Gastrocnemius medialis (tissue), 4 donors: ENCODE measurements around the gene LDLRAD1. TPM values are rescaled to one million over a fixed set of nuclear protein-coding genes. Genes with fewer than 3 reads are reported as not detected.

ENCODE experiments used
- ATAC-seq, 2 donors: fragments of 150-250 bp; one replicate each; pipeline ENCODE4 v1.9.1; 2016
- DNase-seq, 2 donors: peaks; one replicate each; pipeline ENCODE4 v3.0.0-alpha.2; 2019
- H3K27ac ChIP-seq, 4 donors: fragments of 200-600 bp; sonication (generic); 1 replicate in 1 of 4; 2 replicates in 3 of 4; pipeline ENCODE4 v1.5.1; 2016 to 2018; ENCODE audit warnings: mild to moderate bottlenecking in 2 of 4, moderate library complexity in 1 of 4
- H3K27me3 ChIP-seq, 3 donors: fragments of 200-600 bp; sonication (generic) in 2 of 3; 1 replicate in 1 of 3; 2 replicates in 2 of 3; pipeline versions ENCODE4 v1.5.1 to v1.6.0; 2016 to 2019; ENCODE audit warnings: mild to moderate bottlenecking in 1 of 3, moderate library complexity in 1 of 3
- H3K36me3 ChIP-seq, 2 donors: fragments of 200-600 bp; sonication (generic) in 1 of 2; one replicate each; pipeline ENCODE4 v1.5.1; 2017 to 2018
- H3K4me1 ChIP-seq, 2 donors: fragments of 200-600 bp; sonication (generic) in 1 of 2; one replicate each; pipeline ENCODE4 v1.5.1; 2016 to 2017; ENCODE audit warnings: mild to moderate bottlenecking in 2 of 2
- H3K4me3 ChIP-seq, 4 donors: fragments of 200-600 bp; sonication (generic) in 3 of 4; 1 replicate in 1 of 4; 2 replicates in 3 of 4; pipeline ENCODE4 v1.5.1; 2016 to 2019; ENCODE audit warnings: mild to moderate bottlenecking in 2 of 4
- H3K9me3 ChIP-seq, 3 donors: fragments of 200-600 bp; sonication (generic) in 2 of 3; 1 replicate in 1 of 3; 2 replicates in 2 of 3; pipeline ENCODE4 v1.5.1; 2016 to 2019
- POLR2A ChIP-seq, 2 donors: fragments of 450-650 bp; IDR thresholded peaks; one replicate each; pipeline ENCODE4 v1.6.1; 2017; ENCODE audit warnings: antibody characterized with exemption in 2 of 2, mild to moderate bottlenecking in 2 of 2, moderate library complexity in 2 of 2
- in situ Hi-C, 4 donors: fragments of 200-750 bp; cut with MboI; loops; one replicate each; pipeline versions ENCODE4 v1.15.0 to v1.8.0; 2017; ENCODE audit warnings: low sequenced_read_pairs in 4 of 4
- intact Hi-C: fragments of 100-400 bp; cut with DNase I; formaldehyde crosslinking; loops from one replicate; pipeline ENCODE4 v1.15.1; 2023; ENCODE audit warnings: low total_unique reads
- total RNA-seq, 4 donors: library from RNA; depleted of rRNA; stranded (reverse); fragments of >200 nt; gene quantifications; one replicate each; pipeline versions ENCODE4 v1.1.0 to v1.2.3, GENCODE V29; 2016
- TF ChIP-seq, protein P1 (sequence below), 5 experiments: fragments of 450-650 bp in 3 of 5; fragments of 200-600 bp in 2 of 5; sonication (generic) in 2 of 5; IDR thresholded peaks in 4 of 5; conservative IDR thresholded peaks in 1 of 5; 1 replicate in 4 of 5; 2 replicates in 1 of 5; pipeline ENCODE4 v1.5.1; 2016 to 2019; ENCODE audit warnings: antibody characterized with exemption in 5 of 5, mild to moderate bottlenecking in 3 of 5, moderate library complexity in 3 of 5

The LDLRAD1 gene
- total RNA-seq, 4 donors from 2014 or later: not detected

DNA sequence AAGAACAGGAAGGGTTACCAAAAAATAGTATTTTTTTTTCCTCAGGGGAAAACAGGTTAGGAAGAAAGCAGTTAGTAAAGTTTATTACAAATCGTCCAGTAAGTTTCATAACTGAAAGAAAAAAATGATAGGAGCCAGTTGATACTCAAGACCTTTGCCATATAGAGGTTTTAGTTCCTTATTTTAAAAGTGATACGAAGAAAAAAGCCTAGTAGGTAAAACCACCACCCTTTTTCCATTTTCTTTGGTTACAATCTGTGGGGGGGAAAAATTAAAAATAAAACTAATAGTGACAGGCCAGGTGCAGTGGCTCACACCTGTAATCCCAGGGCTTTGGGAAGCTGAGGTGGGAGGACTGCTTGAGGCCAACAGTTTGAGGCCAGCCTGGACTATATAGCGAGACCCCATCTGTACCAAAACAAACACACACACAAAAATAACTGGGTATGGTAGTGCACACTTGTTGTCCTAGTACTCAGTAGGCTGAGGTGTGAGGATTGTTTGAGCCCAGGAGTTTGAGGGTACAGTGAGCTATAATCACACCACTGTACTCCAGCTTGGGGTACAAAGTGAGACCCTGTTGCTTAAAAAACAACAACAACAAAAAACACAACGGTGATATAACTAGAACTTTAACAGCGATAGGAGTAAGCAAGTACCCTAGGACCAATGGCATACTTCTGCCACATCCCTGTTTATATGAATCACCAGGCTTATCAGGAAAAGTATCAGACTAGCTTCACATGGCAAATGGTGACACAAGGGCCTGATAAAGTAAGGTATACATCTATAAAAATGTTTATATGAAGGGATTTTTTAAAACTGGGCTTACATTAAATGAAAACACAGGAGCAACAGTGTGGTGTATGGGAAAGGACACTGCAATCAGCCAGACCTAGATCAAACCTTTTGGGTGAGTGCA, 29.7 kb upstream of the LDLRAD1 start:
- DNase-seq (no peak), ATAC-seq (no peak)
- intact Hi-C loops (no loop called here), in situ Hi-C loops (no loop called here)
- H3K9me3 ChIP-seq: no peaks in the 10 kb centered on the region
- H3K4me3 ChIP-seq: no peak overlapping the region
- H3K27ac ChIP-seq: no peak overlapping the region
- no peaks in the 10 kb centered on the region for H3K27me3 ChIP-seq
- TF ChIP-seq, protein P1, sequence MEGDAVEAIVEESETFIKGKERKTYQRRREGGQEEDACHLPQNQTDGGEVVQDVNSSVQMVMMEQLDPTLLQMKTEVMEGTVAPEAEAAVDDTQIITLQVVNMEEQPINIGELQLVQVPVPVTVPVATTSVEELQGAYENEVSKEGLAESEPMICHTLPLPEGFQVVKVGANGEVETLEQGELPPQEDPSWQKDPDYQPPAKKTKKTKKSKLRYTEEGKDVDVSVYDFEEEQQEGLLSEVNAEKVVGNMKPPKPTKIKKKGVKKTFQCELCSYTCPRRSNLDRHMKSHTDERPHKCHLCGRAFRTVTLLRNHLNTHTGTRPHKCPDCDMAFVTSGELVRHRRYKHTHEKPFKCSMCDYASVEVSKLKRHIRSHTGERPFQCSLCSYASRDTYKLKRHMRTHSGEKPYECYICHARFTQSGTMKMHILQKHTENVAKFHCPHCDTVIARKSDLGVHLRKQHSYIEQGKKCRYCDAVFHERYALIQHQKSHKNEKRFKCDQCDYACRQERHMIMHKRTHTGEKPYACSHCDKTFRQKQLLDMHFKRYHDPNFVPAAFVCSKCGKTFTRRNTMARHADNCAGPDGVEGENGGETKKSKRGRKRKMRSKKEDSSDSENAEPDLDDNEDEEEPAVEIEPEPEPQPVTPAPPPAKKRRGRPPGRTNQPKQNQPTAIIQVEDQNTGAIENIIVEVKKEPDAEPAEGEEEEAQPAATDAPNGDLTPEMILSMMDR (IDR thresholded peaks at IDR 0.05 in 4 of 5, conservative IDR thresholded peaks at IDR 0.05 in 1 of 5): no peak
- TF ChIP-seq POLR2A (IDR thresholded peaks at IDR 0.05): no peak
- H3K36me3 ChIP-seq: peaks cover 0 to 12% of the 10 kb centered on the region in 2 donors
- H3K4me1 ChIP-seq: peaks cover 51 to 66% of the 10 kb centered on the region in 2 donors

- H3K4me3 ChIP-seq: no peak overlapping the region
- H3K4me1 ChIP-seq: peaks cover 46 to 63% of the 10 kb centered on the region in 2 donors
- no peak for ATAC-seq
- no peaks in the 10 kb centered on the region for H3K27me3 ChIP-seq
- no peaks in the 10 kb centered on the region for H3K9me3 ChIP-seq
- H3K36me3 ChIP-seq: peaks cover 0 to 20% of the 10 kb centered on the region in 2 donors
- intact Hi-C loops (no loop called here), in situ Hi-C loops (no loop called here)
- no peak for DNase-seq
- H3K27ac ChIP-seq: no peak overlapping the region
- no peak for TF ChIP-seq POLR2A (IDR thresholded peaks at IDR 0.05)
- TF ChIP-seq, protein P1 (IDR thresholded peaks at IDR 0.05 in 4 of 5, conservative IDR thresholded peaks at IDR 0.05 in 1 of 5): no peak
Observed at GRCh38 chr1:54046671-54047383, 28.8 kb upstream of the LDLRAD1 start.

DNA sequence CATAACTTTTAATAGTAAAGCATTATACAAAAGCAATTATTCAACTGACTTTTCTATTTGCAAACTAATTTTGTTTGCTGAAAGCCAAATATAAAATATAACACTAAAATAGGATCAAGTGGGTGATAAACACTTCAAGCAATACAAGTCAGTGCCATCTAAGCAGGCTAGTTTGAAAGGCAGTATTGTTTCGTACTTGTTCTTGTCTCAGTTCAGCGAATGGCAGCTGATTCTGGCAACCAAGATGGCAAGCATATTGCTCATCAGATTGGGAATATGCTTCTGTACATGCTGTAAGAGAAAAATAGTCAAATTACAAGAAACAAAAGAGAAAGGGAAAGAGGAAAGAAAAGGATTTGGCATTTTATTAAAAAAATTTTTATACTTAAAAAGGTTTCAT, 27.5 kb upstream of the LDLRAD1 start:
- intact Hi-C loops (no loop called here), in situ Hi-C loops (no loop called here)
- Histone ChIP-seq H3K27ac (no peak overlapping the region), H3K9me3 (no peaks in the 10 kb centered on the region), H3K36me3 (peaks cover 0 to 33% of the 10 kb centered on the region in 2 donors), H3K4me3 (no peak overlapping the region), H3K27me3 (no peaks in the 10 kb centered on the region), H3K4me1 (peaks cover 34 to 50% of the 10 kb centered on the region in 2 donors)
- ATAC-seq: no peak
- TF ChIP-seq POLR2A (IDR thresholded peaks at IDR 0.05): no peak
- TF ChIP-seq, protein P1 (IDR thresholded peaks at IDR 0.05 in 4 of 5, conservative IDR thresholded peaks at IDR 0.05 in 1 of 5): no peak
- no peak for DNase-seq

DNA sequence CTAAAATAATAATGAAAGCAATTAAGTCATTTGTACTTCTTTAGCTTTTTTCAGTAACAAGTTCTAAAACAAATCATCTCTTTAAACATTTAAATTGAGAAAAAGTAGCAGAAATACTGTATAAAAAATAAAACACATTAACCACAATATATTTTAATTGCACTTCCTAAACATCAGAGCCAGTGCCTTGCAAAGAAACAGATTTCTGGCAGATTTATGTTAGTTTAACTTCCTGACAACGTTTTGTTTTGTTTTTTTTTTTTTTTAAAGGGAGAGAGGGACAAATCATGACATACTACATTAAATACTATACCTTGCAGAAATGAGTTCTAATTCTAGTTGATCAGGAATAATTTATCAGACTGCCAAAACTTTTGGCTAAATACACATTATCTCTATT, 23.8 kb upstream of the LDLRAD1 start:
- Histone ChIP-seq H3K4me1 (peaks cover 0 to 13% of the 10 kb centered on the region in 2 donors), H3K27me3 (no peaks in the 10 kb centered on the region), H3K27ac (no peak overlapping the region), H3K9me3 (no peaks in the 10 kb centered on the region), H3K4me3 (no peak overlapping the region), H3K36me3 (peaks cover 0 to 66% of the 10 kb centered on the region in 2 donors)
- ATAC-seq: no peak
- in situ Hi-C loops: no loop called here
- no peak for DNase-seq
- no peak for TF ChIP-seq POLR2A (IDR thresholded peaks at IDR 0.05)
- TF ChIP-seq, protein P1 (IDR thresholded peaks at IDR 0.05 in 4 of 5, conservative IDR thresholded peaks at IDR 0.05 in 1 of 5): no peak
- intact Hi-C loops: no loop called here
